SK-N-SH (cell line): ENCODE measurements around the gene MRAP. TPM values are rescaled to one million over a fixed set of nuclear protein-coding genes. Genes with fewer than 3 reads are reported as not detected.
A peak's percentile ranks its signal among the peaks of the same experiment; 100 is the strongest.

Source experiments
- CTCF ChIA-PET: fragments of 300-600, 350-600 bp; formaldehyde crosslinking; extraction: SDS; loops from one replicate; lab custom pipeline; 2021; lab: Yijun Ruan, JAX
- POLR2A ChIA-PET: fragments of 350-600 bp; sonication (Branson Sonifier 250); formaldehyde crosslinking; extraction: SDS; loops from one replicate; lab custom pipeline; 2020; ENCODE audit warnings: antibody characterized with exemption, inconsistent platforms; lab: Yijun Ruan, JAX
- DNase-seq: peaks from one replicate; pipeline ENCODE4 v3.0.0; 2012
- H2AFZ ChIP-seq: fragments of 200-600 bp; sonication (generic); 2 replicates; pipeline ENCODE4 v1.8.1; 2016; ENCODE audit warnings: antibody characterized with exemption, mild to moderate bottlenecking, low read depth
- H3F3A ChIP-seq: fragments of 200-600 bp; sonication (generic); replicated peaks from 2 replicates; pipeline ENCODE3; 2016; ENCODE audit warnings: antibody characterized with exemption, mild to moderate bottlenecking; ENCODE audit not compliant: insufficient read depth
- H3K27ac ChIP-seq, 2 experiments: fragments of 200-500 bp in 1 of 2; fragments of 200-600 bp in 1 of 2; sonication (Bioruptor generic) in 1 of 2; sonication (generic), shearing (Covaris generic) in 1 of 2; 2 replicates each; pipeline versions ENCODE4 v1.5.1 to v1.6.1; 2014 to 2016; ENCODE audit warnings: low read depth in 2 of 2, inconsistent platforms in 1 of 2, low read length in 1 of 2, mild to moderate bottlenecking in 1 of 2, mixed read lengths in 1 of 2
- H3K27me3 ChIP-seq: fragments of 200-600 bp; sonication (generic), shearing (Covaris generic); 2 replicates; pipeline ENCODE4 v1.6.1; 2016; ENCODE audit warnings: mixed run types; ENCODE audit not compliant: insufficient read depth
- H3K36me3 ChIP-seq, 2 experiments: fragments of 200-500 bp in 1 of 2; fragments of 200-600 bp in 1 of 2; sonication (Bioruptor generic) in 1 of 2; sonication (generic) in 1 of 2; replicated peaks in 1 of 2; 2 replicates each; pipeline versions ENCODE3 to v1.5.1; 2014 to 2016; ENCODE audit warnings: low read length in 1 of 2, mild to moderate bottlenecking in 1 of 2; ENCODE audit not compliant: insufficient read depth in 2 of 2, control insufficient read depth in 1 of 2
- H3K4me1 ChIP-seq, 2 experiments: fragments of 200-500 bp in 1 of 2; fragments of 200-600 bp in 1 of 2; sonication (Bioruptor generic) in 1 of 2; sonication (generic), shearing (Covaris generic) in 1 of 2; 2 replicates each; pipeline versions ENCODE4 v1.5.1 to v1.6.1; 2014 to 2016; ENCODE audit warnings: low read depth in 1 of 2, low read length in 1 of 2, mixed run types in 1 of 2; ENCODE audit not compliant: insufficient read depth in 2 of 2, control insufficient read depth in 1 of 2
- H3K4me2 ChIP-seq: fragments of 200-600 bp; sonication (generic), shearing (Covaris generic); 2 replicates; pipeline ENCODE4 v1.6.1; 2017; ENCODE audit warnings: mixed run types
- H3K4me3 ChIP-seq, 2 experiments: fragments of 200-500 bp in 1 of 2; fragments of 200-600 bp in 1 of 2; sonication (Bioruptor generic) in 1 of 2; sonication (generic), shearing (Covaris generic) in 1 of 2; 2 replicates each; pipeline versions ENCODE4 v1.5.1 to v1.8.1; 2014 to 2016; ENCODE audit warnings: low read depth in 2 of 2, inconsistent platforms in 1 of 2, low read length in 1 of 2, mild to moderate bottlenecking in 1 of 2, mixed read lengths in 1 of 2, moderate library complexity in 1 of 2
- H3K79me2 ChIP-seq: fragments of 200-600 bp; sonication (generic); 2 replicates; pipeline ENCODE4 v1.8.1; 2017; ENCODE audit warnings: mild to moderate bottlenecking; ENCODE audit not compliant: insufficient read depth
- H3K9ac ChIP-seq: fragments of 200-600 bp; sonication (generic); 2 replicates; pipeline ENCODE4 v1.6.1; 2017; ENCODE audit warnings: mixed run types
- H3K9me2 ChIP-seq: fragments of 200-600 bp; sonication (generic); 2 replicates; pipeline ENCODE4 v1.6.1; 2017; ENCODE audit warnings: mixed run types
- H3K9me3 ChIP-seq: fragments of 200-600 bp; sonication (generic); 2 replicates; pipeline ENCODE4 v1.6.1; 2017; ENCODE audit warnings: mixed run types, mild to moderate bottlenecking, moderate library complexity
- H4K20me1 ChIP-seq: fragments of 200-600 bp; sonication (generic); 2 replicates; pipeline ENCODE4 v1.6.1; 2017; ENCODE audit warnings: mild to moderate bottlenecking, mixed run types; ENCODE audit not compliant: insufficient read depth
- CHD2 ChIP-seq: fragments of 150-350 bp; IDR thresholded peaks from 2 replicates; pipeline ENCODE4 v1.6.1; 2018; ENCODE audit warnings: low read length; ENCODE audit not compliant: partially characterized antibody
- FOXM1 ChIP-seq: IDR thresholded peaks from 2 replicates; pipeline ENCODE4 v1.4.0; 2012; ENCODE audit warnings: low read depth, mild to moderate bottlenecking
- GABPA ChIP-seq: IDR thresholded peaks from 2 replicates; pipeline ENCODE4 v1.4.0; 2012; ENCODE audit warnings: low read depth, mild to moderate bottlenecking
- GATA2 ChIP-seq: sonication (generic); formaldehyde crosslinking; IDR thresholded peaks from 2 replicates; pipeline ENCODE4 v1.5.0; 2020; ENCODE audit warnings: mild to moderate bottlenecking, missing genetic modification reagents
- MEF2A ChIP-seq: IDR thresholded peaks from 2 replicates; pipeline ENCODE4 v1.4.0; 2012; ENCODE audit warnings: low read depth, borderline replicate concordance
- NFIC ChIP-seq: IDR thresholded peaks from 2 replicates; pipeline ENCODE4 v1.4.0; 2012; ENCODE audit warnings: borderline replicate concordance
- POLR2AphosphoS5 ChIP-seq: IDR thresholded peaks from 2 replicates; pipeline ENCODE4 v1.6.1; 2012; ENCODE audit warnings: low read depth, low read length
- RAD21 ChIP-seq: IDR thresholded peaks from 2 replicates; pipeline ENCODE4 v1.6.1; 2012; ENCODE audit warnings: mild to moderate bottlenecking, low read length
- RCOR1 ChIP-seq: fragments of 150-350 bp; IDR thresholded peaks from 2 replicates; pipeline ENCODE4 v1.6.1; 2017; ENCODE audit warnings: antibody characterized with exemption, low read length
- SMC3 ChIP-seq: IDR thresholded peaks from 2 replicates; pipeline ENCODE4 v1.6.1; 2012; ENCODE audit warnings: low read depth, low read length, improper control_type of control experiment
- TEAD4 ChIP-seq: IDR thresholded peaks from 2 replicates; pipeline ENCODE4 v1.4.0; 2012; ENCODE audit warnings: mild to moderate bottlenecking, borderline replicate concordance; ENCODE audit not compliant: insufficient read depth
- YY1 ChIP-seq: IDR thresholded peaks from 2 replicates; pipeline ENCODE4 v1.4.0; 2012; ENCODE audit warnings: low read depth, mild to moderate bottlenecking
- WGBS: methylation state at CpG from one replicate; pipeline ENCODE4 v1.1.6; 2017; ENCODE audit warnings: low lambda C conversion rate; 5-methylcytosine and 5-hydroxymethylcytosine counted together
- polyA plus RNA-seq, 3 experiments: library from polyadenylated mRNA; depleted of rRNA; stranded (reverse); fragments of >200 nt; gene quantifications; 2 replicates each; pipeline ENCODE4 v1.2.3, GENCODE V29; 2012
- TF ChIP-seq, protein P1 (sequence below): IDR thresholded peaks from 2 replicates; pipeline ENCODE4; 2012
- TF ChIP-seq, protein P2 (sequence below): fragments of 150-350 bp; IDR thresholded peaks from 2 replicates; pipeline ENCODE4 v1.6.1; 2017; ENCODE audit warnings: antibody characterized with exemption, low read length, low read depth, borderline replicate concordance

The MRAP gene
- polyA plus RNA-seq, 1 of the 3 experiments (the other 2 are of a cell fraction) = not detected

DNA sequence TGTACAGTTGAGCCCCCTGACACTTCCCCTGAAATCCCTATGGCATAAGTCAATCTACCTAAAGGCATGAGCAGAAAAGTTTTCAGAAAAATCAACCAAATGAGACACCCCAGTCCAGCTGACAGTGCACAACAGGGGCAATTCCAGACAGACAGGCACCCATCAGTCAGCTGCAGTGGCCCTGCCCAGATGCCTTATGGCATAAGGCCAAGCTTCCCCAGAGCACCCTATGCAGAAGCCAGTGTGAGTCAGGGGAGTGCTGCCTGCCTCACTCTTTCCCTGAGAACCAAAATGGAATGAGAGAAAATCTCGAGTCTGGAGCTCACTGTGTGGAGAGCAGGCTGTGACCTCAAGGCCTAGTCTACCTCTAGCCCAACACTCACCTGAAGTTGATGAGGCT lies 38.1 kb downstream of the MRAP start:
- TF ChIP-seq, protein P1, sequence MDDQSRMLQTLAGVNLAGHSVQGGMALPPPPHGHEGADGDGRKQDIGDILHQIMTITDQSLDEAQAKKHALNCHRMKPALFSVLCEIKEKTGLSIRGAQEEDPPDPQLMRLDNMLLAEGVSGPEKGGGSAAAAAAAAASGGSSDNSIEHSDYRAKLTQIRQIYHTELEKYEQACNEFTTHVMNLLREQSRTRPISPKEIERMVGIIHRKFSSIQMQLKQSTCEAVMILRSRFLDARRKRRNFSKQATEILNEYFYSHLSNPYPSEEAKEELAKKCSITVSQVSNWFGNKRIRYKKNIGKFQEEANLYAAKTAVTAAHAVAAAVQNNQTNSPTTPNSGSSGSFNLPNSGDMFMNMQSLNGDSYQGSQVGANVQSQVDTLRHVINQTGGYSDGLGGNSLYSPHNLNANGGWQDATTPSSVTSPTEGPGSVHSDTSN = peak; percentile 55
- no peak for TF ChIP-seq MEF2A
- H3F3A ChIP-seq = peaks cover 10% of the 10 kb centered on the region
- H3K9ac ChIP-seq = no peak overlapping the region
- CTCF ChIA-PET = interaction anchor here (1.1 to 1.2 kb wide), 2 partner anchors 11 to 35 kb away, joined by 3 read pairs; no protein-coding TSS in a partner anchor
- no peak for DNase-seq
- POLR2A ChIA-PET = interaction anchor here (1.3 kb wide), 1 partner anchor 10 kb away, joined by 3 read pairs; no protein-coding TSS in a partner anchor
- no peak overlapping the region for H3K27ac ChIP-seq
- H3K36me3 ChIP-seq = peaks cover 78 to 87% of the 10 kb centered on the region in 2 experiments
- H3K27me3 ChIP-seq = no peaks in the 10 kb centered on the region
- no peaks in the 10 kb centered on the region for H4K20me1 ChIP-seq
- no peaks in the 10 kb centered on the region for H3K9me2 ChIP-seq
- no peak overlapping the region for H3K4me2 ChIP-seq
- no peak overlapping the region for H3K4me3 ChIP-seq
- H3K9me3 ChIP-seq = 0 out of 2 replicates have a peak, but pooled peaks cover 8% of the 10 kb centered on the region
- H3K4me1 ChIP-seq = no peaks in the 10 kb centered on the region
- peaks cover 3% of the 10 kb centered on the region for H3K79me2 ChIP-seq
- WGBS = 100% methylated on average over 1 of the region's 1 CpG
- no peak overlapping the region for H2AFZ ChIP-seq

DNA sequence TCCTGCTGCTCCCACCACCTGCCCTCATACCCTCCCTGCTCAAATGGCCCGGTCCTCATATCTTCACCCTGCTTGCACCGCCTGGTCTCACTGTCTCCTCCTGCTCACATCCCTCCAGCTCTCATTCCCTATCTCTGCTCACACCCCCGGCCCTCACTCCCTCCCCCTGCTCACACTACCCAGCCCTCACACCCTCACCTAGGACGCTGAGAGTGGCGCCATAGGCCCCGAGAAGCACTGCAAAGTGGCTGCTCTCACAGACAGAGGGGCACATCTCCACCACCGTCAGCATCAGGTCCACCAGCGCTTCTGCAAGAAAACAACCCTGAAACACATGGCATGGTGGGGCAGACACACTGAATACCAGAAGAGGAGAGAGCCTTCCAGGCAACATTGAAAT lies 38.6 kb downstream of the MRAP start:
- no peak overlapping the region for H3K4me2 ChIP-seq
- DNase-seq = no peak
- no peak overlapping the region for H3K4me3 ChIP-seq
- no peaks in the 10 kb centered on the region for H3K4me1 ChIP-seq
- no peak overlapping the region for H3K27ac ChIP-seq
- ChIA-PET CTCF (interaction anchor here (1.2 kb wide), 1 partner anchor 35 kb away, joined by 3 read pairs; no protein-coding TSS in a partner anchor), POLR2A (no interaction called here)
- no peaks in the 10 kb centered on the region for H3K9me2 ChIP-seq
- TF ChIP-seq RCOR1 (no peak), GABPA (no peak), RAD21 (no peak), TEAD4 (no peak), CHD2 (no peak), POLR2AphosphoS5 (no peak), SMC3 (no peak), YY1 (no peak), NFIC (no peak), GATA2 (CRISPR knock-in tag) (no peak), FOXM1 (no peak)
- TF ChIP-seq, protein P2, sequence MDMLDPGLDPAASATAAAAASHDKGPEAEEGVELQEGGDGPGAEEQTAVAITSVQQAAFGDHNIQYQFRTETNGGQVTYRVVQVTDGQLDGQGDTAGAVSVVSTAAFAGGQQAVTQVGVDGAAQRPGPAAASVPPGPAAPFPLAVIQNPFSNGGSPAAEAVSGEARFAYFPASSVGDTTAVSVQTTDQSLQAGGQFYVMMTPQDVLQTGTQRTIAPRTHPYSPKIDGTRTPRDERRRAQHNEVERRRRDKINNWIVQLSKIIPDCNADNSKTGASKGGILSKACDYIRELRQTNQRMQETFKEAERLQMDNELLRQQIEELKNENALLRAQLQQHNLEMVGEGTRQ = no peak
- H3K36me3 ChIP-seq = peaks cover 74 to 87% of the 10 kb centered on the region in 2 experiments
- H4K20me1 ChIP-seq = no peaks in the 10 kb centered on the region
- H3K79me2 ChIP-seq = peaks cover 7% of the 10 kb centered on the region
- H3K27me3 ChIP-seq = no peaks in the 10 kb centered on the region
- H2AFZ ChIP-seq = no peak overlapping the region
- no peak overlapping the region for H3K9ac ChIP-seq
- peaks cover 6% of the 10 kb centered on the region for H3F3A ChIP-seq
- WGBS = 94% methylated on average over 6 of the region's 8 CpGs
- 0 out of 2 replicates have a peak, but pooled peaks cover 8% of the 10 kb centered on the region for H3K9me3 ChIP-seq
